Activated CD8-positive, alpha-beta memory T cell treated with anti-CD3 and anti-CD28 coated beads for 24 hours (primary cell): Measurements from ENCODE around the gene DPYSL4.
A peak's percentile ranks its signal among the peaks of the same experiment; 100 is the strongest.
"Not testable (repeated sequence)": the region's sequence is repeated elsewhere in the genome, so short reads cannot be mapped to it uniquely, and the experiment has no call there.

Source experiments
- DNase-seq: peaks from one replicate; pipeline ENCODE4 v3.0.0-alpha.2; 2020

DPYSL4 gene

DNA sequence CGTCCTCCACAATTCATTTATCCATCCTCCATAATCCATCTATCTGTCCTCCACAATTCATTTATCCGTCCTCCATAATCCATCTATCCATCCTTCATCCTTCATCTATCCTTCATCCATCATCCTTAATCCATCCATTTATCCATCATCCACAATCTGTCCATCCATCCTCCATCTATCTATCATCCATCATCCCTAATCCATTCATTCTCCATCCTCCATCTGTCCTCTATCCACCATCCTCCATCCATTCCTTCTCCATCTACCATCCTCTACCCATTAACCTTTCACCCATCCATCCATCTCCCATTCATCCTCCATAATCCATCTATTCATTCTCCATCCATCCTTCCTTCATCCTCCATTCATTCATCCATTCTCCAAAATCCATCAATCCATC lies 36.0 kb upstream of the DPYSL4 start:
- no peak for DNase-seq

DNA sequence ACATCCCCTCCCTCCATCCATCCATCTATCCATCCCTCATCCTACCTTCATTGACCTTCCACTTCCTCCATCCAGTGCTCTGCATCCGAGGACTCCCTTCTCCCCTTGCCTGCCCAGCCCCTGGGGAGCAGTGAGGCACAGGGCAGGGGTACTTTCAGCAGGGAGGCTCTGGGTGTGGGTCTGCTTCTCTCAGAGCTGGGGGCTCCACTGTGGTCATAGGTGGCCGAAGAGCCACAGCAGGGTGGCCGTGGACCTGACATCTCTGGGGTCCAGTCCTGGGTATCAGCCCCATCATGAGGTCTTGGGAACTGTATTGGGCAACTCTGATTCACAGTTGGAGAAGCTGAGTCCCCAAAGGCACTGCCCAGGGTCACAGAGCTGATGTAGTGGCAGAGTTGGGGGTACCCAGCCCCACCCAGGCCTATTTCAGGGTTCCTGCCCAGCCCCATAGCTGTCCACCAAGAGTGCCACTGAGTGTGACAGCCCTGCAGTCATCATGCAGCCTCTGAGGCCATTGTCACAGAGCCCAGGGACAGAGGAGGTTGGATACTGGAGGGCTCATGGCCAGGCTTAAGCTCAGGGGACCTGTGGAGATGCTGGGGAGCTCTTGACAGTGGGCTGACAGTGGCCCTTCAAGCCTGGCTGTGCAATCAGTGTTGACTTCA lies 35.3 kb upstream of the DPYSL4 start:
- DNase-seq, result no peak

DNA sequence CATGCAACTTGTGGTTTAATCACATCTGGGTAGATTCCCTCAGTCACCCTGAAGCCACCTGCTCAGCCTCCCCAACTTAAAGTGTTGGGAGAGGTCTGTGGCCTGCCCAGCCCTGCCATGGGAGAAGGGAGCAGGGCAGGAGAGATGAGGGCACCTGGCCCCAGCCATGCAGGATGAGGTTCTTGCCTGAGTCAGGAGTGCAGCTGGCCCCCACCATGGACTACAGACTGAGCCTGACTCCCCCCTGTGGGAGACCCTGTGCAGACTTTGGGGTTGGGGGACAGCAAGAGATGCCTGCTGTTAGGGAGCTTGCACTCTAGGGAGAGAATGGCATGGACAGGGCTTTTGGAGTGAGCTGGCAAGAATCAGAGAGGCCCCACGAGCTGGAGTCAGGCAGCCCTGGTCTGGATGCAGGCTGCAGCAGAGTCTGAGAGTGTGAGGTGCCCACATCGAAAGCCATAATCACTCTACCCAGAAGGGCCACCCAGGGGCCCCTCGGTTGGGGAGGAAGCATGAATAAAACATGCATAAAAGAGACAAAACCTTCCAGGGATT lies 34.7 kb upstream of the DPYSL4 start:
- no peak for DNase-seq

DNA sequence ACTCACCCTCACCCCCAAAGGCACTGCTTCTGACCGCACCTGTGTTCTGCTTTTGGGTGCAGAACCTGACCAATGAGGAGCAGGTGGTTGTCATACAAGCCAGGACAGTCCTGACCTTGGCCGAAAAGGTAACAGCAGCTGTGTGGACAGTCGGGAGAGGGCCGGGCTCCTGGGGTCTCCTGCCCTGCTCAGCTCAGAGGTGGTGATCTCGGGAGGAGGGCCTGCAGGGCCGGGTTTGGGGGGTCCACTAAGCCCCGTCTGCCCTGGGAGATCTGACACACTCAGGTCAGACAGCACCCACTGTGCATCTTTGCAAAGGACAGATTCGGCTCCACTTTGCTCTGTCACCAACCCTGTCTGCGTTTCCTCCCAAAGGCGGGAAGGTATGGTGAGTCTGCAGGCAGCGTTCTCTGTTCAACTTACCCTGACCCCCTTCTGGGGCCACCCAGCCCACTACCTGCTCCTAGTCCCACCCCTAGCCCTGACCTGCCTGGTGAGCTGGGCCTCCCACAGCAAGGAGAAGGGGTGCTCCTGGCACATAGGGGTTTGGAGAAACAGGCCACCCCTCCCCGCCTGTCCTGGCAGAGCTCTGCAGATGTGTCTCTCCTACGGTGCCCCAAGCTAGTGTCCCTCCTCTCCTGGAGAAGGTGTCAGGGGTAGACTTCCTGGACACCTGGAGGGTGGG lies 33.7 kb upstream of the DPYSL4 start:
- no peak for DNase-seq

DNA sequence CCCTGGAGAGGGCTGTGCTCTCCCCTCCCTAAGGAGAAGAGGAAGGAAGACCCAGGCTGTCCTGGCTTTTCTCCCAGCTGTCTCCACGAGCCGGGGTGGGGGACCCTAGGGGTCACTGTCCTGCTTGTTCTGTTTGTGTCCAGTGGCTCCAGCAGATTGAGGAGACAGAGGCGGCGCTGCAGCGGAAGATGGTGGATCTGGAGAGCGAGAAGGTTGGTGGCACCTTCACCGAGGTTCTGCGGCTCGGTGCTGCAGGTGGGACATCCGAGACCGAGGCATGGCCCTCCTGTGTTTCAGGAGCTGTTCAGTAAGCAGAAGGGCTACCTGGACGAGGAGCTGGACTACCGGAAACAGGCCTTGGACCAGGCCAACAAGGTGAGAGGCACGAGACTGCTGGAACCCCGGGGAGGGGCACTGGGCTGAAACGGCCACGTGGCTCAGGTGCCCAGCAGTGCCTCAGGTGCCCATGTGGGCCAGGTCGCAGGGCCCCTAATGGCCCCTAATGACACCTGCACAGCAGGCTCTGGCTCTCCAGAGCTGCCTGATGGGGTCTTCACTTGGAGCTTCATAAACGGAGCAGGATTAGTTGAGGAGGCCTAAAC lies 33.0 kb upstream of the DPYSL4 start:
- no peak for DNase-seq

DNA sequence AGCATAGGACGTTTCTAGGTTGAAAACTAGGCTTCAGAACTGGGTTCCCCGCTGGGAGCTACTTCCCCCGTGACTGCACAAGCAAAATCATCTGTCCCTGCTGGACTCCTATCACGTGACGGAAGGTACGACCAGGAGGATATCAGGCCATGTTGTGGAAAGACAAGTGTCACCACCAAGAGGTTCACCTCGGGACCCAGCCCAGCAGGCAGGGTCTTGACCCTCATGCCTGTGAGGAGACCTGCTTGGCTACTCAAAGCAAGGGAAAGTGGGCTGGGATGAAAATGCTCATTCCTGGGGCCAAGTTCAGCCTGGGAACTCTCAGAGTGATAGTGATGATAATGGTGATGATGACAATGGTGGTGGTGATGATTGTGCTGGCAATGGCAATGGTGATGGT lies 32.3 kb upstream of the DPYSL4 start:
- no peak for DNase-seq

DNA sequence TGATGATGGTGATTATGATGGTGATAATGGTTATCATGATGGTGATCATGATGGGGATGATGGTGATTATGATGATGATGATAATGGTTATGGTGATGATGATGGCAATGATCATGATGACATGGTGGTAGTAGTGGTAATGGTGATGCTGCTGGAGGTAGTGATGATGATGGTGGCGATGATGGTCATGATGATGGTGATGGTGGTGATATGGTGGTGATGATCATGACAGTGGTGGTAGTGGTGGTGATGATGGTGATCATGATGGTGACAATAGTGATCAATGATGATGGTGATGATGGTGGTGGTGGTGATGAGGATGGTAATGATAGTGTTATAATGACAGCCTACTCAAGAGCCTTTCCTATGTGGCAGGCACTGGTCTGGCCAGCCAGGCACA lies 31.8 kb upstream of the DPYSL4 start:
- DNase-seq, result no peak

DNA sequence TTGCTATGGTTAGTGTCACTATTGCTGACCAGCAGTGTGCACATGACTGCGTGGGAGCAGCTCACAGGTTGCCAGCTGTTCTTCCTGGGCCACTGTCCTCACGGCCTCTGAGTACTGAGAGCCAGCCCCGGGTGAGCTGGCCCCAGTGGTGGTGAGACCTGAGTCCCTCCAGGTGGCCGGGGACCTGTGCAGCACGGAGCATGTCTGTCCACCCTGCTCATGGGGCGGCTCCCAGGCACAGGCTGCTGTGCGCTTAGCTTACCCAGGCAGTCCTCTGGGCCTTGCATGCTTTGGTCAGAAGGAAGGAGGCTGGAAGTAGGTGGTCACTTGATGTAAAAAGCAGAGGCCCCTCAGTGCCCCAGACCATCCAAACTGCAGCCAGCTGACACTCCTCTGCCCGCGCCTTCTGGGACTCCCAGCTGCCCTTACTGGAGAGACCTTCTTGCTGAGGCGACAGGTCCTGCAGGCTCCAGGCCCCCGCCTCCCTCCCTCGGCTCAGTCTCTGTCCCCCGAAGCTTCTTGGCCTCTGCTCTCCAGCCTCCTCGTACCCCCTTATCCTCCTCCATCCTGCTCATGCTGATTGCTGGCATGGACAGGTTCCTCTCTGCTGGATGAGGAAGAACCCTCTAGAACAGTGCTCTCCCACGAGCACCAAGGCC lies 30.9 kb upstream of the DPYSL4 start:
- no peak for DNase-seq

DNA sequence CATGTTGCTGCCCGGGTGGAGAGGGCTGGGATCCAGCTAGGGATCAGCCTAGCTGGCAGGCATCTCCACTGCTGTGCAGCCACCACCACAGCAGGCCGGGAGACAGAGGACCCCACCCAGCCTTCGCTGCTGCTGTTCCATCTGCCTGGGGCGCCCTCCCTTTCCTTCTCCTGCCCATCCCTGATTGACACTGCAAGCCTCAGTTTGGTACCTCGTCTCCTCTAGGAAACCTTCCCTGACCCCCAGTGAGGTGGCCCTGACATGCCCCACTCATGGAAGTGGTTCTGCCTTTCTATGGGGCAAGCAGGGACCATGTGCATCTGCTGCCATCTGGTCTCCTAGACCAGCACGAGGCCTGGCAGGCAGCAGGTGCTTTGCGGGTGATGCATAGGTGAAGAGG lies 30.4 kb upstream of the DPYSL4 start:
- no peak for DNase-seq

DNA sequence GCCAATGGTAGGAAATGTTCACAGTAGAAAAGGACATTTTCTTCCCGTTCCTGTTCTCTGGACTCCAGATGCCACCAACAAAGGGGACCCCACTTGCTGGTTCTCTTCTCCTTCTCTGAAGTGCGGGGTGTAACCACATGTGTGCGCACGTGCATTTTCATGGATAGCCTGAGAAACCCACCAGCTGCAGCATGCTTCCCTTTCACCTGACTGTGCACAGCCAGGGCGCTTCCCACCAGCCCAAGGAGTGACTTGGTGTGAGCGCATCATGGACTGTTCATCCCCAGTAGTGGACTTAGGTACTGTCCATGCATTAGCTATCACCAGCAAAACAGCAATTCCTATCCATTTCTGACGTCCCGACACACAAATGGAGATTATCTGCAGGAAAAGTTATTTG lies 29.6 kb upstream of the DPYSL4 start:
- no peak for DNase-seq

DNA sequence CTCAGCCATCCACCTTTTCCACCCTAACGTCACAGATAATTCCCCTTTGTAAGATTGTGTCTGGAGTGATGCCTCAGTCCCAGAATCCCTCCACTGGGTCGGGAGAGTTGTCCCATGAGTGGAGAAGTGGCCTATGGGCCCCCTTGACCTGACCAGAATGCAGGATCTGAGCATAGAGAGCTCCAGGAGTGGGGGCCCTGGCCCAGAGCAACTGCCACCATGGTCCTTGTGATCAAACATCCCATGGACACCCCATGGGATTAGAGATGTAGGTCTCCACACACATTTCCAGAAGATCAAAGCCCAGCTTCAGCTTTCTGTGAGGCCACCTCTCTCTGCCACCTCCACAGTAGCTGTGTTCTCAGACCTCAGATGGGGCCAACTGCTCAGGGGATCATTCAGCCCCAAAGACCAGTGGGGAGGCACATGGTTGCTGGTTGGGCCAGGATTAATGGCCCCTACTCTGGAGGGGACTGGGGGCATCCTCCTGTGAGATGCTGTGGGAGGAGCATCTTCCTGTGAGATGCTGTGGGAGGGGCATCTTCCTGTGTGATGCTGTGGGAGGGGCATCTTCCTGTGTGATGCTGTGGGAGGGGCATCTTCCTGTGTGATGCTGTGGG lies 28.5 kb upstream of the DPYSL4 start:
- peak; percentile 71 for DNase-seq

DNA sequence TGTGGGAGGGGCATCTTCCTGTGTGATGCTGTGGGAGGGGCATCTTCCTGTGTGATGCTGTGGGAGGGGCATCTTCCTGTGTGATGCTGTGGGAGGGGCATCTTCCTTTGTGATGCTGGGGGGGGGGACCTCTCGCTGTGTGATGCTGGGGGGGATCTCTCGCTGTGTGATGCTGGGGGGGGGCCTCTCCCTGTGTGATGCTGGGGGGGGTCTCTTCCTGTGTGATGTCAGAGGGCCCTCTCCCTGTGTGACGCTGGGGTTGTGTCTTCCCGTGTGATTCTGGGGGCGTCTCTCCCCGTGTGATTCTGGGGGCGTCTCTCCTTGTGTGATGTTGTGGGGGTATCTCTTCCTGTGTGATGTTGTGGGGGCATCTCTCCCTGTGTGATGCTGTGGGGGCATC lies 27.9 kb upstream of the DPYSL4 start:
- no peak for DNase-seq

DNA sequence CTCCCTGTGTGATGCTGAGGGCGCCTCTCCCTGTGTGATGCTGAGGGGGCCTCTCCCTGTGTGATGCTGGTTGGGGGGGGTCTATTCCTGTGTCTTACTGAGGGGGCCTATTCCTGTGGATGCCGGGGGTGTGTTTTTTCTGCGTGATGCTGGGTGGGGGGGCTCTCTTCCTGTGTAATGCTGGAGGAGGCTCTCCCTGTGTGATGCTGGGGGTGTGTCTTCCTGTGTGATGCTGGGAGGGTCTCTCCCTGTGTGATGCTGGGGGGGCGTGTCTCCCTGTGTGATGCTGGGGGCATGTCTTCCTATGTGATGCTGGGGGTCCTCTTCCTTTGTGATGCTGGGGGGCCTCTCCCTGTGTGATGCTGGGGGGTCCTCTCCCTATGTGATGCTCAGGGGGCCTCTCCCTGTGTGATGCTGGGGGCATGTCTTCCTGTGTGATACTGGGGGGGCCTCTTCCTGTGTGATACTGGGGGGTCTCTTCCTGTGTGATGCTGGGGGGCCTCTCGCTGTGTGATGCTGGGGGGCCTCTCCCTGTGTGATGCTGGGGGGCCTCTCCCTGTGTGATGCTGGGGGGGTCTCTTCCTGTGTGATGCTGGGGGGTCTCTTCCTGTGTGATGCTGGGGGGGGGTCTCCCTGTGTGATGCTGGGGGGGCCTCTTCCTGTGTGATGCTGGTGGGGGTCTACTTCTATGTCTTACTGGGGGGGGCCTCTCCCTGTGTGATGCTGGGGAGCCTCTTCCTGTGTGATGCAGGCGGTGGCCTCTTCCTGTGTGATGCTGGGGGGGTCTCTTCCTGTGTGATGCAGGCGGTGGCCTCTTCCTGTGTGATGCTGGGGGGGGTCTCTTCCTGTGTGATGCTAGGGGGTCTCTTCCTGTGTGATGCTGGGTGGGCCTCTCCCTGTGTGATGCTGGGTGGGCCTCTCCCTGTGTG lies 27.2 kb upstream of the DPYSL4 start:
- not testable (repeated sequence) for DNase-seq

DNA sequence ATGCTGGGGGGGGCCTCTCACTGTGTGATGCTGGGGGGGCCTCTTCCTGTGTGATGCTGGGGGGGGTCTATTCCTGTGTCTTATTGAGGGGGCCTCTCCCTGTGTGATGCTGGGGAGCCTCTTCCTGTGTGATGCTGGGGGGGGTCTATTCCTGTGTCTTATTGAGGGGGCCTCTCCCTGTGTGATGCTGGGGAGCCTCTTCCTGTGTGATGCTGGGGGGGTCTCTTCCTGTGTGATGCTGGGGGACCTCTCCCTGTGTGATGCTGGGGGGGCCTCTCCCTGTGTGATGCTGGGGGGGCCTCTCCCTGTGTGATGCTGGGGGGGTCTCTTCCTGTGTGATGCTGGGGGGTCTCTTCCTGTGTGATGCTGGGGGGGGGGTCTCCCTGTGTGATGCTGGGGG lies 26.5 kb upstream of the DPYSL4 start:
- DNase-seq, result not testable (repeated sequence)

DNA sequence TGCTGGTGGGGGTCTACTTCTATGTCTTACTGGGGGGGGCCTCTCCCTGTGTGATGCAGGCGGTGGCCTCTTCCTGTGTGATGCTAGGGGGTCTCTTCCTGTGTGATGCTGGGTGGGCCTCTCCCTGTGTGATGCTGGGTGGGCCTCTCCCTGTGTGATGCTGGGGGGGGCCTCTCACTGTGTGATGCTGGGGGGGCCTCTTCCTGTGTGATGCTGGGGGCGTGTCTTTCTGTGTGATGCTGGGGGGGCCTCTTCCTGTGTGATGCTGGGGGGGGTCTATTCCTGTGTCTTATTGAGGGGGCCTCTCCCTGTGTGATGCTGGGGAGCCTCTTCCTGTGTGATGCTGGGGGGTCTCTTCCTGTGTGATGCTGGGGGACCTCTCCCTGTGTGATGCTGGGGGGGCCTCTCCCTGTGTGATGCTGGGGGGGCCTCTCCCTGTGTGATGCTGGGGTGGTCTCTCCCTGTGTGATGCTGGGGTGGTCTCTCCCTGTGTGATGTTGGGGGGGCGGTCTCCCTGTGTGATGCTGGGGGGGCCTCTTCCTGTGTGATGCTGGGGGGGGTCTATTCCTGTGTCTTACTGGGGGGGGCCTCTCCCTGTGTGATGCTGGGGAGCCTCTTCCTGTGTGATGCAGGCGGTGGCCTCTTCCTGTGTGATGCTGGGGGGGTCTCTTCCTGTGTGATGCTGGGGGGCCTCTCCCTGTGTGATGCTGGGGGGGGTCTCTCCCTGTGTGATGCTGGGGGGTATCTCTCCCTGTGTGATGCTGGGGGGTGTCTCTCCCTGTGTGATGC lies 25.7 kb upstream of the DPYSL4 start:
- not testable (repeated sequence) for DNase-seq

DNA sequence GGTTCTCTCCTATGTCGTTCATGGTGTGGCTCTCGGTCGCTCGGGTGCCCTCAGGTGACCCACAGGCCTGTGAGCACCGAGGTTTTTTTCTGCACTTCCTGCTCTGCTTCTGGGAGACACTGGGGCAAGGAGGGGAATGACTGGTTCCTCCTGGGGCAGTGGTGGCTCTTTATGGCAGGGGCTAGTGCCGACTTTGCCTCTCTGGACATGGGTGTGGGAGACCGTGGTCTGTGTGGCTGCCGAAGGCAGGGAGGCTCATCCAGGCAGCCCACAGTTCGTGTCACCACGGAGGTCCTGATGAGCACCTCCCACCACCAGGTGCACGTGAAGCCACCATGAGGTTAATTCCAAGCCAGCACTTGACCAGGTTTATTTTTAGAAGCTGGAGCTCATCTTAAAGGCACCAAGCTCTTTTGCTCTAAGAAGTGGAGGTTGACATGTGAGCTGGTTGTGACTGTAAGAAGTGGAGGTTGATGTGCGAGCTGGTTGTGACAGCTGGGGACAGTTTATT lies 24.7 kb upstream of the DPYSL4 start:
- DNase-seq, result peak; percentile 71

DNA sequence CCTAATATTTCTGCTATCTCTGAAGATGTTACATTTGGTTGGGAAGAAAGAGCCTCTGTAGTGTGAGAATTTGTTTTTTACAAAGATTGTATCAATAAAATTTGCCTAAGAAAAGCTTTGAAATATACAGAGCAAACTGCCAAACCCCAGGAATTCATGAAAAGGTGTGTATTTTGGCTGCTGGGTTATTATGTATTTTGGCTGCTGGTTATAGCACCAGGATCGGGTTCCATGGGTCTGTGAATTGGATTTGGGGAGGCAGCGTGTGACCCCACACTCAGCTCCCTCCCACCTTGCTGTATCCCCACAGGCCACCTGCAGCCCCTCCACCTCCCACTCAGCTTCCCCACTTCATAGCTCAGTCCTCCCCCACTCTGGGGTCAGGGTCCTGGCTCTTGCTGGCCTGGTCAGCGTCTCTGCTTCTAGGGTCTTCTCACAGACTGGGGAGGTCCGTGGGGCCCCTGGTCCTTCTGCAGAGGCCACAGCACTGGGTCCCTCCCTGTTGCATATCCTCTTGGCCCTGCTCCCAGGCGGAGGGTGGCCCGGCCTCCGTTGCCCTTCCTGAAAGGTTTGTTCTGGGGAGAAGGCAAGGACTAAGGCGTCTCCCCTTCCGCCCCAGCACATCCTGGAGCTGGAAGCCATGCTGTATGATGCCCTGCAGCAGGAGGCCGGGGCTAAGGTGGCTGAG lies 24.0 kb upstream of the DPYSL4 start:
- no peak for DNase-seq

DNA sequence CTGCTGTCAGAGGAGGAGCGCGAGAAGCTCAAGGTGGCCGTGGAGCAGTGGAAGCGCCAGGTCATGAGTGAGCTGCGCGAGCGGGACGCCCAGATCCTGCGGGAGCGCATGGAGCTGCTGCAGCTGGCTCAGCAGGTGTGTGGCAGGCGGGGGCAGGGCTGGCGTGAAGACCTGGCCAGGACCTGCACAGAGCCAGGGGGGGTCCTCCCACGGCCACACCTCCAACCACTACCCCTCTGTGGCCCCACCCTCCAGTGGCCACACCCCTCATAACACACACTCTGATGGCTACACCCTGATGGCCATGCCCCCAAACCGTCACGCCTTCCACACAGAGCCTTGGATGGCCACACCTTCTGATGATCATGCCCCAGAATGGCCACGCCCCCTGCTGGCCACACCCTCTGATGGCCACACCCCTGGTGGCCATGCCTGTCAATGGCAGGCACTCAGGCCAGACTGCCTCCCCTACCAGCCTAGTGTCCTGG lies 23.4 kb upstream of the DPYSL4 start:
- DNase-seq, result peak; percentile 76

DNA sequence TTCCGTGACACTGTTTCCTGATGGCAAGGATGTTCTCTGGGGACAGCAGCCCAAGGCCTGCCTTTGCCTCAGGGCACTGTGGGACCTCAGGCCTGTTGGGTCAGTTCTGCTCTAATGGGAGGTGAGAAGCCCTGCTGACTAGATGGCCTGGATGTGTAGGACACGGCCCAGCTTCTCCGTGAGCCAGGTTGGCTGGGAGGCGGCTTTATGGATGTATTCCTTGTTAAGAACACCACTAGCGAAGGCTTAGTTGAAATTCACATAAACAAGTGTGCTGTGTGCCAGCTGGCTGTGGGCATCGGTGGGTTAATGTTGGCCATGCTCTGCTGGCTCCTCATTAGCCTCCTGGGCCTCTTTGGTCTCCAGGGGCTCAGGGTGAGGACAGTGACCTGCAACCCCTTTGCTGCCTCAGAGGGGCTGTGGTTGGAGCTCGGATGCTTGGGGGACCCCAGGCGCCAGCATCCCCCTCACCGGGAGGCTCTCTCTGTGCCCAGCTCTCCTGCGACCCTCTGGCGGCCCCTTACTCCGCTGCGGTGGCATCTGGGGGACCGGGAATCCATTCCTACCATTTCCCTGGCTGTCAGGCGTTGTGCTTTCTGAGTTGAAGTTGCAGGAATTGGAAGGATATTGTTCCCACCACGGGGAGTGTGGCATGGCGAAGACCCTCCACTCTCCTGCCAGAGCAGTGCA lies 22.8 kb upstream of the DPYSL4 start:
- no peak for DNase-seq
